22Rv1 (cell line): ENCODE measurements around the gene SDHAF2.

ENCODE experiments used
- CTCF ChIP-seq: fragments of 450-650 bp; IDR thresholded peaks from 2 replicates; pipeline ENCODE4 v1.5.1; 2017; ENCODE audit warnings: mild to moderate bottlenecking
- ZFX ChIP-seq: fragments of 450-650 bp; IDR thresholded peaks from 2 replicates; pipeline ENCODE4 v1.6.1; 2017; ENCODE audit warnings: antibody characterized with exemption, borderline replicate concordance

DNA sequence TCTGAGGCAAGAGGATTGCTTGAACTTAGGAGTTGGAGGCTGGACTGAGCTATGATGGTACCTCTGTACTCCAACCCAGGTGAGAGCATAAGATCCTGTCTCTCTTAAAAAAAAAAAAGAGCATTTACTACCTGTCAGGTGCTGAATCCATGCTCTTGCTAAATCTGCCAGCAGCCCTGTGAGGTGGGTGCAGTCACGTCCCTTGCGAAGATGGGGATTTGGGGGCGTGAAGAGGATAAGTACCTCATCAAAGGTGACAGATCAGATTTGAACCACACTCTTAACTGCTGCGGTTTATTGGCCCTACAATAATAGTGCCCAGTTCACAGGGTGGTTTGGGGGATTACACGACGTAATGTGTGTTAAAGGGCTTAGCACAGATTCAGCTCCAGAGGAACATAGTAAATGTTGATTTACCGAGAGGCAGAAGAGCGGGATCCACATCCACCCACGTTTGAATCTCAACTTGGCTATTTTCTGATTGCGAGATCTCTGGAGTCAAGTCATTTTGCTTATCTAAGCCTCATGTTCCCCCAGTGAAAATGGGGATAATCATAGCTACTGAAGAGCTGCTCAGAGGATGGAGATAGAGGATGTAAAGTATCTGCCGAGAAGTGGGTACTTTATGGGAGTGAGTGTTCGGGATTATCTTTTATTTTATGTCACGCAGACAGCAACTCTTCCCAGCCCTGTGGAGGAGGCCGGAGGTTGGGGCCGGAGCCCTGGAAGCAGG, 50.5 kb downstream of the SDHAF2 start:
- TF ChIP-seq CTCF = no peak
- no peak for TF ChIP-seq ZFX
